Activated CD4-positive, alpha-beta T cell treated with anti-CD3 and anti-CD28 coated beads, Interleukin-2, amount 10 ng/mL, durations not matched to agents 7 days and 5 days (primary cell): ENCODE measurements around the gene MYO5B. TPM values are rescaled to one million over a fixed set of nuclear protein-coding genes. Genes with fewer than 3 reads are reported as not detected.

ENCODE experiments used
- CTCF ChIA-PET: fragments of 350-600 bp; sonication (Branson Sonifier 250); formaldehyde crosslinking; loops from one replicate; lab custom pipeline; 2021; ENCODE audit warnings: antibody characterized with exemption; lab: Charles Lee
- POLR2A ChIA-PET: fragments of 350-600 bp; sonication (Branson Sonifier 250); formaldehyde crosslinking; loops from one replicate; lab custom pipeline; 2021; ENCODE audit warnings: antibody characterized with exemption; lab: Charles Lee
- DNase-seq: peaks from one replicate; pipeline ENCODE4 v3.0.0-alpha.2; 2020
- H3K27ac Mint-ChIP-seq: one replicate; pipeline ENCODE4 v1.8.0; 2021; ENCODE audit warnings: mild to moderate bottlenecking, moderate library complexity, mixed read lengths
- H3K27me3 Mint-ChIP-seq: one replicate; pipeline ENCODE4 v1.8.0; 2021; ENCODE audit warnings: mixed read lengths
- H3K36me3 Mint-ChIP-seq: one replicate; pipeline ENCODE4 v1.8.0; 2021; ENCODE audit warnings: low read depth, mixed read lengths
- H3K4me1 Mint-ChIP-seq: one replicate; pipeline ENCODE4 v1.8.0; 2021; ENCODE audit warnings: mixed read lengths
- H3K4me3 Mint-ChIP-seq: one replicate; pipeline ENCODE4 v1.8.0; 2021; ENCODE audit warnings: mild to moderate bottlenecking, moderate library complexity, mixed read lengths
- H3K9me3 Mint-ChIP-seq: one replicate; pipeline ENCODE4 v1.8.0; 2021; ENCODE audit warnings: mixed read lengths
- total RNA-seq, 2 experiments: library from RNA; stranded (reverse); gene quantifications; one replicate each; pipeline ENCODE4 v1.2.3, GENCODE V29; 2021

The MYO5B gene
- total RNA-seq, 2 experiments from 2014 or later = 0.12 TPM; not detected in 1

DNA sequence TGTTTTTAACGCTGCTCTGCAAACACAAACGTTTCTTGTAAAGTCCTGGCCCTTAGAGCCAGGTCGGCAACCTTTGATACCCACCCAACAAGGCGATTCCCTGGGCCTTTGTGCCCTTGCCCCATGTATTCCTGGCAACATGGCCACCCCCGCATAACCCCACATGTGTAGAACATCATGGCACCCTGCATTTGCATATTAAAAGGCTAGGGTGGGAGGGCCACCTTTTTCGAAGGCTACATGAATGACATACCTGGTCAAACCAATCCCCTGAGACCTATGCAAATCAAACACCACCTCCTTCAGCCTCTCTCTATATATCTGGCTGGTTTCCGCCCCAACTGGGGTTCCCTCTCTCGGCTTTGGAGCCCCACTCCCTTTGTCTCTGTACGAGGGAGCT is 105.2 kb downstream of the MYO5B start:
- POLR2A ChIA-PET = no interaction called here
- no peaks in the 10 kb centered on the region for H3K36me3 Mint-ChIP-seq
- no peak overlapping the region for H3K4me3 Mint-ChIP-seq
- H3K27me3 Mint-ChIP-seq = peaks cover 14% of the 10 kb centered on the region
- no peaks in the 10 kb centered on the region for H3K4me1 Mint-ChIP-seq
- no peak overlapping the region for H3K27ac Mint-ChIP-seq
- DNase-seq = no peak
- H3K9me3 Mint-ChIP-seq = no peaks in the 10 kb centered on the region
- CTCF ChIA-PET = no interaction called here

DNA sequence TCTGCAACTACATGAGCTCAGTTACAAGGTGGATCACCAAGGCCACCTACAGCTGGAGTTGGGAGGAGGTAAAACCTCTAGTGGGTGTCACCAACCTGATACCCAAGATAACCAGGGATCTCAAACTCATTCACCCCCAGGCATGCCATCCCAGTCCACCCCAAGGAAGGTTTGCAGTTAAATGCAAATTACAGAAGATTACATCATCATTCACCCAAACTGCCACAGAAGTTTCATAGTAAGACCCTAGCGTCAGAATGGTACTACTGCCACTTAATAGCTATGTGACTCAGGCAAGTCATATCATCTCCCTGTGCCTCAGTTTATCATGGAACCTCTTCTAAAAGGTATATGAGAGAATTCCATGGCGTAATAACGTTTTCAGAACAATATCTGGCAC is 111.2 kb downstream of the MYO5B start:
- H3K4me3 Mint-ChIP-seq = no peak overlapping the region
- CTCF ChIA-PET = no interaction called here
- POLR2A ChIA-PET = no interaction called here
- H3K27me3 Mint-ChIP-seq = peaks cover 12% of the 10 kb centered on the region
- no peaks in the 10 kb centered on the region for H3K4me1 Mint-ChIP-seq
- H3K27ac Mint-ChIP-seq = no peak overlapping the region
- no peaks in the 10 kb centered on the region for H3K9me3 Mint-ChIP-seq
- DNase-seq = no peak
- H3K36me3 Mint-ChIP-seq = no peaks in the 10 kb centered on the region

DNA sequence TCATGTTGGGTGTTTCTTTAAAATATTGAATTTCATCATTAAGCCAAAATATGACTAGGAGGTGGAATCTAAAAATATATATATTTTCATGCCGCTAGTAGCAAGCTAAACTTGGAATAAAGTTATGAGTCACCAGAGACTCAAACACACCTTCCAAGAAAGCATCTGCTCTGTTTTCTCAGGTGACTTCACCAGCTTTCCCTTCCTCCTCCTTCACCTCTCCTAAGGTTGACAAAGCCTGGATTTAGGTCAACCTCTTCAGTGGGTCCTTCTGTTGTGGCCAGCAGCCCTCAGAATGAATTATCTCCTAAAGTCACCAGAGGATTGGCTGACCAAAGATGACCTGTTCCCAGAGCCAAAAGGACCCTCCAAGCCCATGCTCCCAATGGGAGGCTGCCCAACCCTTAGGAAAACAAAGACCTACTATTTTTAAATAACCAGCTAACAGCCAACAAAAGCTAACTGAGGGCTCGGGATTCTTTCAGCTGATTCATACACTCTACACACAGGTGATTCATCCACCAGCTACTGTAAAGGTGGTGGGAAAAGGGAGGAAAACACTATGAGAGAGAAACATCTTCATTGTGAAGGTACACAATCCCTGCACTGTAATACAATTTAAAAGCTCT is 113.9 kb downstream of the MYO5B start:
- ChIA-PET CTCF (no interaction called here), POLR2A (no interaction called here)
- H3K27me3 Mint-ChIP-seq = peaks cover 12% of the 10 kb centered on the region
- no peak overlapping the region for H3K4me3 Mint-ChIP-seq
- peaks cover 5% of the 10 kb centered on the region for H3K4me1 Mint-ChIP-seq
- H3K9me3 Mint-ChIP-seq = no peaks in the 10 kb centered on the region
- no peak for DNase-seq
- H3K36me3 Mint-ChIP-seq = no peaks in the 10 kb centered on the region
- H3K27ac Mint-ChIP-seq = no peak overlapping the region

DNA sequence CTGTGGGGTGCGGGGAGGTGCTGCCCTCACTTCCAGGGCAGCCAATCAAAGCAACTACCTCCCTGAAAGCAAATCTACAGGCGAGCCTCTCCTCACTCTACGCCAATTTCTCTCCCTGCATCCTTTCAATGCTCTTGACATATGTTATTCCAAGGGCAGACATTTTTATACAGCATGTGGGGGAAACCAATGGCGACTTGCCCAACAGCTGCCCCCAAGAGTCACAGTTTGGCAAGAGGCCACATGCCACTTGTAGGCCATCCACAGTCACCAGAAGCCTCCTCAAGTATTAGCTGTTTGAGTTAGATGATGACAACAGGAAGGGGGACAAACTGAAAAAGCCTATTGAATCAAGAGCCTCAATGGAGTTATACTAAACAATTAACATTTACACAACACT is 114.6 kb downstream of the MYO5B start:
- CTCF ChIA-PET = no interaction called here

DNA sequence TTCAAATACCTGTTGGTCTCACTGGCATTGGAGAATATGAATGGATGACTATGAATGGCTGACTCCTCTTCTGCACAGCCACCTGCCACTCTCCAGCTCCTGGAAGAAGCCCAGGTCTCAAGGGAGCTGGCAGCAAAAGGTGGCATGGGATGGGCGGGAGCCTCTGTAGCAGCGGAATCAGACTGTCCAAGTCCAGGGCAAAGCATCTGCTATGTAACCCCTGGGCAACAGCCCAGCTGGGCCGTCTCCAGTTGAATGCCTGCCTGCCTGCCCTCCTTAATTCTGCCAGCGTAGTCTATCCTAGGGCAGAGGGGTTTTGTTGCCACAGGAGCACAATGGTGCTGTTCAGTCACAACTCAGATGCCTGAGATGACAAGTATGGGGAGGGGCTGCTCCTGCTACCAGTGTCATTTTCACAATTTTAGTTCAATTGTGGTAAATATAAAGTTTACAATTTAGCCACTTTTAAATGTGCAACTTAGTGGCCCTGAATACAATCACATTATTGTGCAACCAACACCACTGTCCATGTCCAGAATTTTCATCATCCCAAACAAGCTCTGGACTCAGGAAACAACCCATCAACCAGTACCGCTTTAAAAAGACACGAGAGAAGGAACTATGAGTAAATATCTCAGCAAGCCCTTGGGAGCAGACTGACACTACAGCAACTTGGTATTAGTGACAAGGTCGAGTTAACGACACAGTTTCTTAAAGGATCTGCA is 115.2 kb downstream of the MYO5B start:
- no peaks in the 10 kb centered on the region for H3K9me3 Mint-ChIP-seq
- ChIA-PET POLR2A (no interaction called here), CTCF (no interaction called here)
- peaks cover 7% of the 10 kb centered on the region for H3K4me1 Mint-ChIP-seq
- DNase-seq = no peak
- H3K27ac Mint-ChIP-seq = no peak overlapping the region
- H3K4me3 Mint-ChIP-seq = no peak overlapping the region
- H3K36me3 Mint-ChIP-seq = no peaks in the 10 kb centered on the region
- H3K27me3 Mint-ChIP-seq = peaks cover 9% of the 10 kb centered on the region

More for the DNA sequence above, 114.6 kb downstream of the MYO5B start:
- Mint-ChIP-seq H3K27me3 (peaks cover 9% of the 10 kb centered on the region), H3K4me3 (no peak overlapping the region), H3K27ac (no peak overlapping the region), H3K36me3 (no peaks in the 10 kb centered on the region), H3K9me3 (no peaks in the 10 kb centered on the region), H3K4me1 (peaks cover 7% of the 10 kb centered on the region)
- DNase-seq = no peak
- POLR2A ChIA-PET = no interaction called here

DNA sequence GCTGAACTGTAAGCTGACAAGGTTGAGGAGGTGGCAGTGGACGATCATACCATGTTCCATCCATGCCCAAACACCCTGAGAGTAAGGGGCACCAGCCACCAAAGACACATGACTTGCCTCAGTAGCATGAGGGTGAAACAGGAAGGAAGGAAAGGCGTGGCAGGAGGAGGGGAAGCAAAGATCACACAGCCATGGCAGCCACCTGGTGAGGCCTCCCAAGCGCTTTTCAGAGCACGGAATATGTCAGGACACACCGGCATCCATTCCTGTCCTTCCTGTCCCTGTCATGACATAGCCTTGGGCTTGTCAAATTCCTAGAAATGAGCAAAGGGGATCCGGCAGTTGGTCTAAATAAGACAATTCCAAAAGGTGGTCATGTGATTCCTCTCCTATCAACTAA is 118.7 kb downstream of the MYO5B start:
- Mint-ChIP-seq H3K27ac (no peak overlapping the region), H3K9me3 (no peaks in the 10 kb centered on the region), H3K4me3 (no peak overlapping the region), H3K36me3 (no peaks in the 10 kb centered on the region), H3K4me1 (peaks cover 7% of the 10 kb centered on the region), H3K27me3 (no peaks in the 10 kb centered on the region)
- CTCF ChIA-PET = no interaction called here
- DNase-seq = no peak
- POLR2A ChIA-PET = no interaction called here

DNA sequence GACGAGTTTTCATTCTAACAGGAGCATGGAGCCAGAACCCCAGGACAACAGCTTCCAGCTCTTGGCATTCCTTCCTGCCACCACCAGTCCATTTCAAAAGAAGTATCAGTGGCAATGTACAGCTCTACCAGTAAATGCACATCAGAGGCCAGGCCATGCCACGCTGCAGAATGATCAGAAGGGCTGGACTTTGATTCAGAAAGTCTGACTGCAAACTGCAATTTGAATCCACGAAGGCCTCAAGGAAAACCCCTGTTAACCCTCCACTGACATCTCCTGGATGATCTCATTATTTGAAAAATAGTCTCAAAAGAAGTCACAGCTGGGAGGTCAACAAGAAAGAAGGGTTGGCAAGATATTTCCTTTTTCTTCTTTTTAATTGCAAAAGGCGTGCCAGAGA is 119.2 kb downstream of the MYO5B start:
- CTCF ChIA-PET = no interaction called here
- Mint-ChIP-seq H3K27ac (no peak overlapping the region), H3K9me3 (no peaks in the 10 kb centered on the region), H3K27me3 (no peaks in the 10 kb centered on the region), H3K4me3 (no peak overlapping the region), H3K36me3 (no peaks in the 10 kb centered on the region), H3K4me1 (peaks cover 7% of the 10 kb centered on the region)
- no peak for DNase-seq
- POLR2A ChIA-PET = no interaction called here

DNA sequence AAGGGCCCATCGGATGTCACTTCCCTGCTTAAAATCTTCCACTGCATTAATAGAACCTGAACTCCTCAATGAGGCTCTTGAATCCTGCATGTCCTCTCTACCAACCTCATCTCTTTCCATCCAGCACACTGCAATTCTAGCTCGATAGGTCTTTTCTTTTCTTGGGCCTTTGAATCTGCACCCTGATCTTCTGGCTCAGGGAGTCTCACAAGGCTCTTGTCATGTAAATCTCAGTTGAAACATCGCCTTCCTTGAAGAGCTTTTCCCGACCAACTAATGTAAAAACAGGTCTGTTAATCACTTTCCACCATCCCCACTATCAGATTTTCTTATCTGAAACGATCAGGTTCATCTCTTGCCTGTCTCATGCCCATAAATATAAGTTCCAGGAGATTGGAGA is 120.5 kb downstream of the MYO5B start:
- Mint-ChIP-seq H3K9me3 (no peaks in the 10 kb centered on the region), H3K27ac (no peak overlapping the region), H3K4me1 (peaks cover 7% of the 10 kb centered on the region), H3K36me3 (no peaks in the 10 kb centered on the region), H3K4me3 (no peak overlapping the region), H3K27me3 (no peaks in the 10 kb centered on the region)
- CTCF ChIA-PET = no interaction called here
- DNase-seq = no peak
- POLR2A ChIA-PET = no interaction called here

DNA sequence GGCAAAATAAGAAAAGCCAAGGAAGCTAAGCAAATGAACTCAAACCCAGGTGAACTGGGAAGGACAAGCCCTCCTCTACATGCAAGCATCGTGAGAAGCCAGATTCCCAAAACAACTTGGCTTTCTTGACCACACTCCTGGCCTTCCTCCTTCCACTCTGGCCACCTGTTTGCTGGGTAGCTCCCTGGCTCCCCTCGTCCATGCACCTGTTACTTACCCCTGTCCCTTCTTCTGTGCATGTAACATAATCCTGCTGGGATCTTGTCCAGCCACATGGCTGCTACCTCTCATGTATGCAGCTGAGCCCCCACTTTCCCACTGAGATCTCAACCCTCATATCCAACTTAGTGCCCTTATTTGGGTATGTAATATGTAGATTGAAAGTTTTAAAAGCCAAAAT is 121.6 kb downstream of the MYO5B start:
- Mint-ChIP-seq H3K4me3 (no peak overlapping the region), H3K27me3 (no peaks in the 10 kb centered on the region), H3K9me3 (no peaks in the 10 kb centered on the region), H3K4me1 (peaks cover 7% of the 10 kb centered on the region), H3K27ac (no peak overlapping the region), H3K36me3 (no peaks in the 10 kb centered on the region)
- ChIA-PET CTCF (no interaction called here), POLR2A (no interaction called here)
- DNase-seq = no peak

DNA sequence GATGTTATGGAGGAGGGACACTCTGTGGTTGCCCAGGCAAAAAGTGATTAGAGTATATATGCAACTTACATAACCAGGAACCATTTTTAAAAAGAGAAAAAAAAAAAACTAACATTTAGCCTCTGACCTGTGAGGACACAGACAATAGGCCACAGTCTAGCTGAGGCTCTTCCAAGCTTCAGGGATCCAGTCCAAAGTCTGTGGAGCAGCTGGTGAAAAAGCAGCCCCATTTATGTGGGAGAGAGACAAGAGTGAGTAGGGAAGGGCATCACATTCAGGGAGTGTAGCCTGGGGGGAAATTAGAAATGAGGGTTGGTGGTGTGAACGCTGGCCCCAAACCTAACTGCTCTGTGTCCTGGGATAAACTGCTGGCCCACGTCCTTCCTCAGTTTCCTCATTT is 122.8 kb downstream of the MYO5B start:
- CTCF ChIA-PET = no interaction called here
- POLR2A ChIA-PET = no interaction called here
- Mint-ChIP-seq H3K9me3 (no peaks in the 10 kb centered on the region), H3K4me3 (no peak overlapping the region), H3K4me1 (peaks cover 7% of the 10 kb centered on the region), H3K36me3 (no peaks in the 10 kb centered on the region), H3K27me3 (no peaks in the 10 kb centered on the region), H3K27ac (no peak overlapping the region)
- no peak for DNase-seq

DNA sequence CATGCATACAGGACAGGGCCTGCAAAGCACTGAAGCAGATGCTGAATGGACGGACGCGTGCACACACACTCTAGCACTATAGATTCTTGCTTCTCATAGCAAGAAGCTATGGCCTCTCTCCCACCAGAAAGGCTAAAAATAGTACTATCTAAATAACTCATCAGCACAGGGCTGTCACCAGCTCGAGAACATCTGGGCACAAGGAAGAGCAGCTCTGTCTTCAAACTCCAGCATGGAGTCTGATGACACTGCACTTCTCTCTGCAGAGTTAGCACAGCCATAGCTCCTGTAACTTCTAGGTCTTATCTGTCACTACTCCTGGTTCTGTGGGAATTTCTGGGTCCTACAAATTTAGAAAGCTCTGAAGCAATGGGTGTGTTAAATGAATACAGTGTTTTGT is 123.5 kb downstream of the MYO5B start:
- Mint-ChIP-seq H3K27ac (no peak overlapping the region), H3K4me1 (peaks cover 5% of the 10 kb centered on the region), H3K9me3 (no peaks in the 10 kb centered on the region), H3K27me3 (peaks cover 3% of the 10 kb centered on the region), H3K36me3 (no peaks in the 10 kb centered on the region), H3K4me3 (no peak overlapping the region)
- POLR2A ChIA-PET = no interaction called here
- CTCF ChIA-PET = no interaction called here
- no peak for DNase-seq

DNA sequence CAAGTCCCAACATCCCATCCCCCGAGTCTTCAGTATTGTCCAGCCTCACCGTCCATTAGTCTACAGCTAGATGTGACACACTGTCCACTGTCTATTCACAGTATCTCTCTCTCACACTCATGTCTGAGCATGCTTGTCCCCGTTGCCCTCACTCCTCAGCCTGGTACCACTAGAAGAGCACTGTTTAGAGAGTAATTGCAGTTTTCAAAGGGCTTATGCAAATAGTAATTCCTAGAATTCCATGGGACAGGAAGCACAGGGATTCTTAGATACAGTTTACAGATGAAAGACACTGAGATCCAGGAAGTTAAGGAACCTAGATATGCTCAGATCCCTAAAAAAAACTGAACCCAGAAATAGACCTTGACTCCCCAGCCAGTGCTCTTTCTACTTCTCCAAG is 125.5 kb downstream of the MYO5B start:
- H3K9me3 Mint-ChIP-seq = no peaks in the 10 kb centered on the region
- H3K27ac Mint-ChIP-seq = no peak overlapping the region
- no peaks in the 10 kb centered on the region for H3K4me1 Mint-ChIP-seq
- peaks cover 7% of the 10 kb centered on the region for H3K27me3 Mint-ChIP-seq
- H3K36me3 Mint-ChIP-seq = no peaks in the 10 kb centered on the region
- ChIA-PET POLR2A (no interaction called here), CTCF (no interaction called here)
- no peak for DNase-seq
- H3K4me3 Mint-ChIP-seq = no peak overlapping the region

DNA sequence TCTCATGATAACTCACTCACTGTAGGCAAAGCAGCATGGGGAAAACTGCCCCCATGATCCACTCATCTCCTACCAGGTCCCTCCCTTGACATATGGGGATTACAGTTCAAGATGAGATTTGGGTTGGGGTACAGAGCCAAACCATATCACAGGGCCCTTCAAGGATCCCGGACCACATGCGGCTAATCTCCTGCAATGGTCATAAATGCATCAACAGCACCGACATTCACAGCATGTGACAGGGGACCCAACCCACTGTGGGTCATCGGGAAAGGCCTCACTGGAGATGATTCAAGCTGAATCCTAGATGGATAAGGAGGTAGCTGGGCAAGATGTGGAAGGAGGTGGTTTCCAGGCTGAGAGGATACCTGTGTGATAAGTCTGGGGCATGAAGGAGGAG is 129.4 kb downstream of the MYO5B start:
- Mint-ChIP-seq H3K36me3 (no peaks in the 10 kb centered on the region), H3K4me3 (no peak overlapping the region), H3K4me1 (no peaks in the 10 kb centered on the region), H3K27ac (no peak overlapping the region), H3K27me3 (peaks cover 16% of the 10 kb centered on the region), H3K9me3 (no peaks in the 10 kb centered on the region)
- POLR2A ChIA-PET = no interaction called here
- CTCF ChIA-PET = no interaction called here
- no peak for DNase-seq

DNA sequence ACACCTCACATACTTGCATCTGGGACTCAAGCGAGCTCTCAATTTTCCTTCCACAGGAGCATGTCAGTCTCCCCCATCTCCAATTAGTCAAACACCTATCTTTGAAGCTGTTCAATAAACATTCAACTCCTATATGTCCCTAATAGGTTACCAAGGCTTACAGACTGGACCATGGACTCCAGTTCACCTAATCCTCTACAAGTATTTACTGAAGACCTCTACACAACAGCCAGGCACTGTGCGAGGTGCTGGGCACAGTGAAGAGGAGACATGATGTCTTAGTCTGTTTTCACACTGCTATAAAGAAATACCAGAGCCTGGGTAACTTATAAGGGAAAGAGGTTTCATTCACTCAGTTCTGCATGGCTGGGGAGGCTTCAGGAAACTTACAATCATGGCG is 129.9 kb downstream of the MYO5B start:
- no peak overlapping the region for H3K27ac Mint-ChIP-seq
- H3K36me3 Mint-ChIP-seq = no peaks in the 10 kb centered on the region
- CTCF ChIA-PET = no interaction called here
- no peak overlapping the region for H3K4me3 Mint-ChIP-seq
- no peaks in the 10 kb centered on the region for H3K9me3 Mint-ChIP-seq
- POLR2A ChIA-PET = no interaction called here
- H3K4me1 Mint-ChIP-seq = no peaks in the 10 kb centered on the region
- peaks cover 18% of the 10 kb centered on the region for H3K27me3 Mint-ChIP-seq
- no peak for DNase-seq
